Upper lobe of left lung (tissue), 6 donors: ENCODE measurements around the gene MAPK12. TPM values are rescaled to one million over a fixed set of nuclear protein-coding genes. Genes with fewer than 3 reads are reported as not detected.
A peak's percentile ranks its signal among the peaks of the same experiment; 100 is the strongest.

ENCODE experiments used
- ATAC-seq, 2 donors: fragments of 200-7000 bp; cut with Tn5 transposase; one replicate each; pipeline ENCODE4 v1.9.1; 2022; ENCODE audit warnings: mild to moderate bottlenecking in 2 of 2, moderate library complexity in 2 of 2; ENCODE audit not compliant: low FRiP score in 2 of 2
- DNase-seq, 2 donors: peaks; one replicate each; pipeline ENCODE4 v3.0.0-alpha.2; 2019 to 2020
- H3K27ac ChIP-seq, 4 donors: fragments of 200-600 bp; sonication (generic); one replicate each; pipeline ENCODE4 v1.5.1; 2016 to 2019
- H3K27me3 ChIP-seq, 4 donors: fragments of 200-600 bp; sonication (generic); one replicate each; pipeline ENCODE4 v1.5.1; 2017 to 2019
- H3K36me3 ChIP-seq, 4 donors: fragments of 200-600 bp; sonication (generic); one replicate each; pipeline ENCODE4 v1.5.1; 2016 to 2019
- H3K4me1 ChIP-seq, 4 donors: fragments of 200-600 bp; sonication (generic); one replicate each; pipeline ENCODE4 v1.5.1; 2018 to 2019
- H3K4me3 ChIP-seq, 4 donors: fragments of 200-600 bp; sonication (generic); one replicate each; pipeline ENCODE4 v1.5.1; 2017 to 2019; ENCODE audit warnings: mild to moderate bottlenecking in 2 of 4, moderate library complexity in 1 of 4
- H3K9me3 ChIP-seq, 4 donors: fragments of 200-600 bp; sonication (generic); one replicate each; pipeline ENCODE4 v1.5.1; 2018 to 2019
- CTCF ChIP-seq, 6 experiments: fragments of 450-650 bp in 4 of 6; fragments of 200-600 bp in 2 of 6; sonication (generic) in 2 of 6; IDR thresholded peaks; one replicate each; pipeline ENCODE4 v1.5.1; 2016 to 2019; ENCODE audit warnings: antibody characterized with exemption in 6 of 6
- EP300 ChIP-seq, 4 donors: sonication (generic); formaldehyde crosslinking; IDR thresholded peaks; one replicate each; pipeline ENCODE4 v1.5.1; 2017; ENCODE audit warnings: antibody characterized with exemption in 4 of 4, control low read depth in 2 of 4
- POLR2A ChIP-seq, 4 donors: fragments of 450-650 bp; IDR thresholded peaks; one replicate each; pipeline ENCODE4 v1.5.1; 2016 to 2017; ENCODE audit warnings: antibody characterized with exemption in 4 of 4, mild to moderate bottlenecking in 2 of 4
- POLR2AphosphoS5 ChIP-seq, 2 donors: sonication (generic); formaldehyde crosslinking; IDR thresholded peaks; one replicate each; pipeline ENCODE4 v1.5.1; 2017; ENCODE audit warnings: antibody characterized with exemption in 2 of 2
- WGBS, 2 donors: methylation state at CpG; one replicate each; pipeline ENCODE4 v1.1.5; 2017 to 2018; 5-methylcytosine and 5-hydroxymethylcytosine counted together
- total RNA-seq, 6 donors: library from RNA; depleted of rRNA in 4 of 6; stranded (reverse); fragments of >200 nt in 4 of 6; gene quantifications; one replicate each; pipeline versions ENCODE4 v1.1.0 to v1.2.1, GENCODE V29; 2016 to 2021
- donor health status: DM: no; HTN: no; CAD: no; lungs with moderate emphysema.
- donor health status: DM: no; HTN: yes; CAD: no; lungs with severe emphysema.

Gene MAPK12
- total RNA-seq, 6 donors from 2014 or later: 3.1 to 19.2 (median 10.1) TPM

DNA sequence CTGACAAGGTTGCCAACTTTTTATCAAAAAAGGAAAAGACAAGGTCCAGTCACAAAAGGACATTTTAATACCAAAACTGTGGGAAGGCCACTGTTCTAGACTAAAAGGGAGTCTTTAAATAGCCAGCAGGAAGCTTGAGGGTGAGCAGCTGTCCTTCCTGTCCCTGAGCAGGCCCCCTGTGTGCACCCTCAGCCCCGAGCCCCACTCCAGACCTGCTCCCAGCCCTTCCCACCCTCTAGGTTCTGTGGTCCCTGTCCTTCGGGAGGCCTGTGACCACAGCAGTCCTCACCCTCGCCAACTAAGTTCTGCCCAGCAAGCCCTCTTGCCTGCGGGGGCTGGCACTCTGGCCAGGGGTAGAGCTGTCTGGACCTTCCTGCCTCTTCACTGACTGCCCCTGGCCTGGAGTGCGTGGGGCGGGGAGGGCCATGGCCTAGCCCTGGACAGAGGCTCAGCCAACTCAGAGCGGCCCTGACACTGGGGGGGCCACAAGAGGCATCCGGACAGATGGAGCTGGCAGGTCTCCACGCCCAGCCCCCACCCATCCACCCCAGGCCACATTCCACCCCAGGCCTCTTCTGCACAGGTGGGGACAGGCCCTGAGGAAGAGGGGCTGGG, 47.6 kb upstream of the MAPK12 start:
- no peak for ATAC-seq
- Histone ChIP-seq H3K27ac (peak overlapping the region; percentile 83 to 95 (median 94)), H3K4me1 (peaks cover 43 to 62% (median 53%) of the 10 kb centered on the region in 4 donors), H3K36me3 (peaks cover 0 to 3% (median 0%) of the 10 kb centered on the region in 4 donors), H3K27me3 (no peaks in the 10 kb centered on the region), H3K4me3 (no peak overlapping the region), H3K9me3 (no peaks in the 10 kb centered on the region)
- 32 to 54% methylated on average over 2 to 9 of the region's 9 CpGs for WGBS, 2 donors
- peak in 1 of 2 donors; percentile 82 for DNase-seq
- no peak for TF ChIP-seq CTCF (IDR thresholded peaks at IDR 0.05)
- no peak for TF ChIP-seq EP300 (IDR thresholded peaks at IDR 0.05)
- no peak for TF ChIP-seq POLR2A (IDR thresholded peaks at IDR 0.05)
- no peak for TF ChIP-seq POLR2AphosphoS5 (IDR thresholded peaks at IDR 0.05)

- peak; percentile 84 to 87 for DNase-seq
- WGBS, 2 donors: 26 to 37% methylated on average over 5 to 6 of the region's 7 CpGs
- no peak for TF ChIP-seq CTCF (IDR thresholded peaks at IDR 0.05)
- peak in 1 of 4 donors; percentile 64 for TF ChIP-seq POLR2A (IDR thresholded peaks at IDR 0.05)
- peak; percentile 51 to 66 for TF ChIP-seq POLR2AphosphoS5 (IDR thresholded peaks at IDR 0.05)
- no peaks in the 10 kb centered on the region for H3K9me3 ChIP-seq
- H3K27ac ChIP-seq: peak overlapping the region; percentile 83 to 95 (median 94)
- H3K4me1 ChIP-seq: peaks cover 43 to 62% (median 53%) of the 10 kb centered on the region in 4 donors
- ATAC-seq: peak; percentile 12 to 38
- H3K27me3 ChIP-seq: no peaks in the 10 kb centered on the region
- H3K36me3 ChIP-seq: peaks cover 0 to 3% (median 0%) of the 10 kb centered on the region in 4 donors
- H3K4me3 ChIP-seq: no peak overlapping the region
Observed at GRCh38 chr22:50308597-50308935, 47.1 kb upstream of the MAPK12 start.

GRCh38 chr22:50307890-50308596, 46.6 kb upstream of the MAPK12 start:
- DNase-seq (peak in 1 of 2 donors; percentile 81), ATAC-seq (no peak)
- Histone ChIP-seq H3K27ac (peak overlapping the region; percentile 83 to 95 (median 94)), H3K4me3 (peak overlapping the region in 2 of 4 donors; percentile 6 to 7), H3K36me3 (peaks cover 0 to 3% (median 0%) of the 10 kb centered on the region in 4 donors), H3K4me1 (peaks cover 48 to 64% (median 57%) of the 10 kb centered on the region in 4 donors), H3K9me3 (no peaks in the 10 kb centered on the region), H3K27me3 (no peaks in the 10 kb centered on the region)
- TF ChIP-seq POLR2AphosphoS5 (IDR thresholded peaks at IDR 0.05): no peak
- no peak for TF ChIP-seq CTCF (IDR thresholded peaks at IDR 0.05)
- no peak for TF ChIP-seq POLR2A (IDR thresholded peaks at IDR 0.05)
- no peak for TF ChIP-seq EP300 (IDR thresholded peaks at IDR 0.05)
- WGBS, 2 donors: 31 to 63% methylated on average over 6 of the region's 19 CpGs

DNA sequence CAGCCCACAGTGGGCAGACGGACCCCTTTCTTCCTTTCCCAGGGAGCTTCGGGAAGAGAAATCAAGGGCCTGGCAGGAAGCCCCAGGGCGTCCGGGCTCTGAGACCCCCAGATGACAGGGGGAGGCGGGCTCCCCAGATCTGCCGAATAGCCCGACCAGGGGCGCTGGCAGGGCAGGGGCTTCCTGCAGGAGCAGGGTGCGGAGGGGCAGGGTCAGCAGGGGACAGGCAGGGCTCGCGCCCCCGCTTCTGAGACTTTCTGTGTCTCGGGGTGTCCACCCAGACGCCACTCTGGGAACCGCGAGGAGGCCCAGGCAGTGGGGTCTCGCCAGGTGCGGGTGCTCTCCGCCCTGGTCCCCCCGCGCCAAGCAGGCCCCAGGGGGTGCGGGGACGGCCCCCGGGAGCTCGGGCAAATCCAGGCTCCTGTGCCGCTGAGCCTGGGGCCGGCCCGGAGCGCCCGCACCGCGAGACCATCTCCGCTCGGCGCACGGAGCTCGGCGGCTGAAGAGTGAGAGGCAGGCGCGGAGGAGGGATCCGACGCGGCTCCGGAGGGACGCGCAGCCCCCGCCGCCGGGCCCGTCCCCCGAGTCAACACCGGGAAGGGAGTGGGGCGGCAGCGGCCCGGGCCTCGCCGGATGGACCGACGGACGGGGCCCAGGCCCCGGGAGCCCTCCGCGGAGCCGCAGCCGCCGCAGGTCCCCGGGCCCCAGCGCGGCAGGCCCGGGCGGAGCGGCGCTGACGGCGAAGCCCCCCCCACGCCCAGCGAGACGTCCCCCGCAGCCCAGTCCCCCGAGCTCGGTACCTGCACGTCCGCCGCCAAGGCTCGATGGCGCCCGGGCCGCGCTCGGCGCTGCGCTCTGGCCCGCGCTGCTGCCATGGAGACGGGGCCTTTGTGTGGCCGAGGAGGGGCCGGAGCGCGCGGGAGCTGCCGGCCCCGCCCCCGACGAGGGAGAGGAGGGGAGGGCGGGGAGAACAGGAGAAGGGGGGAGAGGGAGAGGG, 45.6 kb upstream of the MAPK12 start, which contains the start of gene PLXNB2:
TSS of gene PLXNB2 (minus strand) at position 894 of the 997 bp plus-strand sequence. CDS start 17,062 bp downstream, outside the sequence.
- DNase-seq (peak; percentile 82 to 96), ATAC-seq (peak; percentile 30 to 74)
- Histone ChIP-seq H3K27me3 (no peaks in the 10 kb centered on the region), H3K4me3 (peak within 1 kb of the TSS; percentile 64 to 90 (median 88)), H3K27ac (peak within 1 kb of the TSS; percentile 84 to 95 (median 94)), H3K9me3 (no peaks in the 10 kb centered on the region), H3K36me3 (peaks cover 0 to 3% (median 0%) of the 10 kb centered on the region in 4 donors), H3K4me1 (peaks cover 58 to 74% (median 67%) of the 10 kb centered on the region in 4 donors)
- TF ChIP-seq POLR2AphosphoS5 (IDR thresholded peaks at IDR 0.05) (peak; percentile 63 to 84), CTCF (IDR thresholded peaks at IDR 0.05) (peak in 3 of 6 experiments; percentile 14 to 18 (median 16)), POLR2A (IDR thresholded peaks at IDR 0.05) (peak in 2 of 4 donors; percentile 32 to 81), EP300 (IDR thresholded peaks at IDR 0.05) (no peak)
- 0% methylated on average over 16 to 18 of the region's 105 CpGs for WGBS, 2 donors
